ENCODE measurements around the gene TCEAL3.
"Not testable (repeated sequence)": the region's sequence is repeated elsewhere in the genome, so short reads cannot be mapped to it uniquely, and the experiment has no call there.

TCEAL3 gene

GRCh38 chrX:103626855-103627254 is 19.1 kb downstream of the TCEAL3 start:
- DNase-seq (ENCODE audit: low read depth), result no peak

DNA sequence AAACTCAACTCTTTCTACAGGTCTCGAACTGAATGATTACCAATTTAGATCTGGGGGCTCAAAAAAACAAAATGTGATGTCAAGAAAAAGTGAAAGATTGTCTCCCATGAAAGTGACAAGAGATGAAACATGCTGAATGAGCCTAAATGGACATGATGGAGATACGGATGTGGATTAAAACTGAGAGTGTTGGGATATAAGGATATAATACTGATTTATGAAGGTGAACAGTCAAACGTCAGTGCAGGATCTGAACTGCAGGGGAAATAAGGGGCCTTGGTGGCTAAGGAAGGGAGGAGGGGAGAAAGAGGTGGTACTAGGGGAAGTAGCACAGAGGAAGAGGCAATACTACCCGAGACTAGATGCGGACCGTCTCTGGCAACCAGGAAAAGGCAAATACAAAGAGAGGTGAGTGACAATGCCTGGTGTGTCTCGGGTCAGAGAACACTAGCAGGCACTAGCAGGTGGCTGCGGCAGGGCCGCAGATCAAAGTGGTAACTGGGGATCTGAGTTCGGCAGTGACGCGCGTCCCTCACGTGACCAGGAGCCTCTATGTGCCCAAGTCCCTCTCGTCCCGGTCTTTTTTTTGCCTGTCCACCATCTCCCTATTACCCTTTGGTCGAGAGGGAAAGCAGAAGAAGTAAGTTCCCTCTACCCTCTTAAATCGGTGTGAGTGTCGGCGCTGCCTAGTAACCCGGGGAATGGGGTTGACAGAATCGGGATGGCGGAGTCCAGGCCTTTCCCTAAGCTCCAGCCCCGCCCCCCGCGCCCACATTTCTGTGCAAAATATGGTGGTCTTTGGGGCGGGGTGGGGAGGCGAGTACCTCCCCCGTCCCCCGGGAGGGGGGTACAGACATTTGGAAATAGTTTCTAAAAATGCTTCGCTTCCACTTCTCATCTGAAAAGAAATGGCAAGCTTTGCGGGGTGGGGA is 20.9 kb downstream of the TCEAL3 start, which contains the start of gene TCEAL1:
Gene TCEAL1 (plus strand): TSS at position 590 of the 932 bp plus-strand sequence. CDS start 942 bp downstream, outside the sequence.
- DNase-seq (ENCODE audit: low read depth), result peak; percentile 19

DNA sequence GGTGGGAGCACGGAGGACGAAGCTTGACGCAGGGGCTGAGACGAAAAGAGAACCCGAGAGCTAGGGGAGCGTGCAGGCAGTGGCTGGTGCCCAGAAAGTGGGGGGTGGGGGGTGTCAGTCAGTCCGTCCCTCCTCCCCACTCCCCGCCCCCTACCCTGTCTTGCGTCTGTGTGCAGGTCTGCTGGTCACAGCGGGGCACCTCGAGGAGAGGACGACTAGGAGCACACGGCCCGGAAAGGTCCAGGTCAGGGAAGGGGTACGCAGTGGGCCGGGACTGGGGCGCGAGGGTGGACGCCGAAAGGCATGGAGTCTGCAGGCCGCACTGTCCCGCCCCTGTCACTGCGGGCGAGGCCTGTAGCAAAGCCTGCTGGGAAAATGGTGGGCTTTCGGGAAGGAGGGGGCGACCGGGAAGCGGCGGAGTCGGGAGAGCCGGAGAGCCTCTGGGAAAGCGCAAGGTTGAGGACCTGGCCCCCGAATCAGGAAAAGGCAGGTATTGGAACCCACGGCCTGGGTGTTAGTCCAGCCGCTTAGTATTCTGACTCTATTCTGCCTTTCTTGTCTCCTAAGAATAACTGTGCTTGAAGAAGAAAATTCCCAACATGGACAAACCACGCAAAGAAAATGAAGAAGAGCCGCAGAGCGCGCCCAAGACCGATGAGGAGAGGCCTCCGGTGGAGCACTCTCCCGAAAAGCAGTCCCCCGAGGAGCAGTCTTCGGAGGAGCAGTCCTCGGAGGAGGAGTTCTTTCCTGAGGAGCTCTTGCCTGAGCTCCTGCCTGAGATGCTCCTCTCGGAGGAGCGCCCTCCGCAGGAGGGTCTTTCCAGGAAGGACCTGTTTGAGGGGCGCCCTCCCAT is 21.8 kb downstream of the TCEAL3 start:
- peak; percentile 61 for DNase-seq (ENCODE audit: low read depth)

DNA sequence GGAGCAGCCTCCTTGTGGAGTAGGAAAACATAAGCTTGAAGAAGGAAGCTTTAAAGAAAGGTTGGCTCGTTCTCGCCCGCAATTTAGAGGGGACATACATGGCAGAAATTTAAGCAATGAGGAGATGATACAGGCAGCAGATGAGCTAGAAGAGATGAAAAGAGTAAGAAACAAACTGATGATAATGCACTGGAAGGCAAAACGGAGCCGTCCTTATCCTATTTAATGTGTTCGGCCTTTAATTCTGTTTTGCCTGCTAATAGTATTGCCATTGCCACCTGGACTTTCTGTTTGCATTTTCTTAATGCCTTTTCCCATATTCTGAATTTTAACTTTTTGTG is 22.4 kb downstream of the TCEAL3 start:
- no peak for DNase-seq (ENCODE audit: low read depth)

GRCh38 chrX:103631145-103631544 is 23.4 kb downstream of the TCEAL3 start:
- no peak for DNase-seq (ENCODE audit: low read depth)

DNA sequence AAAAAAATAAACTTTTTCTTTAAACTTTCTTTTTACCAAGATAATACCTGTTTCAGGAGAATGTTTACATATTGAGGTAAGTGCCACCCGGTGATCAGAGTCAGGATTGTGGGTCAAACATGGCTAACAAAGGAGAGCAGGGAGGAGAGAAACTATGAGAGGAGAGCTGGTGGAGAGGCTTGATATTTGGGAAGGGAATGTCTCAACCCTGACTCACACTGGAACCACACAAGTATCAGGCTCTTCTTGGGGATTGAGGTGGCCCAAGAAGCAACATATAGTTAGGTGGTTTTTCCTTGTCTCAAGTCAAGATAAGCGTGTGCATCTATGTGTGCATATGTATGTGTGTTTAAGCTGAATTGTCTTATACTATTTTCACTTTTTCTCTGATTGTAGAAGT is 27.7 kb downstream of the TCEAL3 start:
- DNase-seq (ENCODE audit: low read depth), result no peak

DNA sequence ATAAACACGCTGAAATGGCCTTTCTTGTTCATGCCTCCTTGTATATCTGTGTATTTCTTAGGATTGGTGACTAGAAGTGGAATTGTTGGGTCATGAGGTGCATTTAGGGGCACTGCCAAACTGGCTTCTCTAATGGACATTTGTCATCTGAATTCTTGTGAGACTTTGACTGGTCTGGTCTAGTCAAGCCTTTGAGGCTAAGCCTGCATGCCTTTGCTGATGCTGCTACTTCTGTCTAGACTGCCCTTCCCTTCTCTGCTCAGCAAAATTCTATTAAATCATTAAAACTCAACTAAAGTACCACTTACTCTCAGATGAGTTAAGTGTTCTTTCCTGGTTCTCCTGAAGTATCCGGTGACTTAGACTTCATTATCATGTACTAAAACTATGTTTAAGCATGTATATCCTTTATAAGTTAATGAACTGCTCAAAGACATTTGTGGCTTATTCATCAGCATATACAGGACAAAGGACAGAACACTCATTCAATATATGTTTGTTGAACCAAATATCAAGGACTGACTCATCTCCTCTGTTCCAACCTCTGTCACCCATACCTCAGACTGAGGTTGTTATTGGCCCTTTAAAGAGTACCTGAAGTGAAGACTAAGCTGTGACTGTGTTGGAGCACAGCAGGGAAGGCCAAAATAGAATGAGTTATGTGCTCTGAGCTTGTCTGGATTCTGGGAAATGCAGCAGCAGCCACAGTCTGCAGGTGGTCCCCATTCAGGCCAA is 30.0 kb downstream of the TCEAL3 start:
- no peak for DNase-seq (ENCODE audit: low read depth)

- DNase-seq (ENCODE audit: low read depth), result not testable (repeated sequence)
Measured at GRCh38 chrX:103638479-103639346, 30.9 kb downstream of the TCEAL3 start.

DNA sequence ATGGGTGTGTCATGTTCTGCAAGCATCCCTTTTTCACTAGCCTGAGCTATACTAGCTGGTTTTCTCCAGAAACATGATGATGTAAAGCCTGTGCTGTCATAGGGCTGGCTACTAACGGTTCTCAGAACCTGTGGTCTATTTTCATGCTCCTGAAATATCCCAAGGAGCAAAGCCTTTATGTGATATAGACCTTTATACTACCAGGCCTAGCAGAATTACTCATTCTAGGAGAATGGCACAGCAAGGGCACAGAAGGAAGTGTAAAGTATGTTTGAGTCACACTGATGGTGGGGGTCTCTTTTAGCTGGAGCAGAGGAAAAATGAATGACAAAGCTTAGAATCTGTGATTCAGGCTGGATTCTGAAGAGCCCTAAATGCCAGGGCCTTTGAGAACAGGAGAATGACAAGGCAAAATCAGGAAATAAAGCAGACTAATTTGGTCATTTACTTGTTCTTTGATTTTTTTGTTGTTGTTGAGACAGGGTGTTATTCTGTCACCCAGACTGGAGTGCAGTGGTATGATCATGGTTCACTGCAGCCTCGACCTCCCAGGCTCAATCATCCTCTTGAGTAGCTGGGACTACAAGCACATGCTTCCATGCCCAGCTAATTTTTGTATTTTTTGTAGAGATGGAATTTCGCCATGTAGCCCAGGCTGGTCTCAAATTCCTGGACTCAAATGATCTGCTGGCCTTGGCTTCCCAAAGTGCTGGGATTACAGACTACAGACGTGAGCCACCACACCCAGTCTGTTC is 32.8 kb downstream of the TCEAL3 start:
- DNase-seq (ENCODE audit: low read depth), result peak; percentile 3

DNA sequence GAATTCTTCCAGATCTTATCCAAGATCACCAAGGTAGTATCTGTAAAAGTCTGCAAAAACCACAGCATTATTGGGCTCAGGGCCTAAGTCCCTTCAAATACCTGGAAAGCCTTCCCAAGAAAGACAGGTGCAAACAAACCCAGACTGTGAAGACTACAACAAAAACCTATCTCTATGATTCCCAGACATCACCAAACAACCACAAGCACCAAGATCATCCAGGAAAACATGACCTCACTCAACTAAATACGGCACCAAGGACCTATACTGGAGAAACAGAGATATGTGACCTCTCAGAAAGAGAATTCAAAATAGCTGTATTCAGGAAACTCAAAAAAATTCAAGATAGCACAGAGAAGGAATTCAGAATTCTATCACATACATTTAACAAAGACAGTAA is 36.4 kb downstream of the TCEAL3 start:
- no peak for DNase-seq (ENCODE audit: low read depth)

GRCh38 chrX:103647630-103648029 is 39.9 kb downstream of the TCEAL3 start:
- DNase-seq (ENCODE audit: low read depth), result no peak

DNA sequence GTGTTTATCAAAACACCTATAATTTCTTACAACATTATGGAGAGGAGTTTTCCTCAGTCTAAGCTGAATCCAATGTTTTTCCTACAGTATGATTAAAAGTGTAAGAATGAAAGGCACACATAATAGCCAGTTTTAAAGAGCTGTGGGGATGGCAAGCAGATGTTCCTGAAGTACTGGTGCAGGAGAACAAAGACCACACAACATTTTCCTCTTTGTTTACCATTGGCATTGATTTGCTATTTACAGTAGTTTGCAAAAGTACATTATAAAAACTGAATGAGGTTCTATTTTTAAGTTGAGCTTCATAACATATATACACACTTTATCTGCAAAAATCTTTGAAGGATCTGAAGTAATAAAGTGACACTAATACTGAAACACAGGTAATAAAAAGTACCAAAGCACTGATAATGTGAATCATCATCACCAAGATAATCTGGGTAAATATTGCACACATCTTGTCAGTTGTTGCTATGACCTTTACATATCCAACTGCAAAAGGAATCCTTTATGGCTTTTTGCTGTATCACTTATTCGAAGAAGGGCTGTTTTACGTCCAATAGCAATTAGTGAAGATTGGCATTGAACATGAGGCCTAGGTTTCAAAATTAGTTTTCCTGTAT is 43.5 kb downstream of the TCEAL3 start:
- DNase-seq (ENCODE audit: low read depth), result no peak

GRCh38 chrX:103655230-103656000 is 47.7 kb downstream of the TCEAL3 start:
- not testable (repeated sequence) for DNase-seq (ENCODE audit: low read depth)

DNA sequence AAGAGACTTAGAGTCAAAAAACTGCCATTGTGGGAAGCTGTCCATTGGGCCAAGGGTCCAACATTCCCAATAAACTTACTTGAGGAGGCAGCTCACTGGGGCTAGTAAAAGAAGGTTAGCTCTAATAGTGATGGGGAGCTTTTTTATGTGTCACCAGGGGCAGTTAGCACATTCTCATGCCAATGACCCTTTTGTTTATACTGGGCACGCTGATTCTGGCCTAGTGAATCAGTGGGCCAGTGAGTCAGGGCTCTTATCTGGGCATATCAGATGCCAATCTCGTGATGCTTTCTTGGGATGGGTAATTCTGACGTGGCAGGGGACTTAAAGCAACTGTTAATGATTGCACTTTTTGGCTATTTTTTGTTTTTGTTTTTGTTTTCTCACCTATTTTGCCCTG is 48.9 kb downstream of the TCEAL3 start:
- peak; percentile 30 for DNase-seq (ENCODE audit: low read depth)

GRCh38 chrX:103657066-103657465 is 49.3 kb downstream of the TCEAL3 start:
- DNase-seq (ENCODE audit: low read depth), result not testable (repeated sequence)

DNA sequence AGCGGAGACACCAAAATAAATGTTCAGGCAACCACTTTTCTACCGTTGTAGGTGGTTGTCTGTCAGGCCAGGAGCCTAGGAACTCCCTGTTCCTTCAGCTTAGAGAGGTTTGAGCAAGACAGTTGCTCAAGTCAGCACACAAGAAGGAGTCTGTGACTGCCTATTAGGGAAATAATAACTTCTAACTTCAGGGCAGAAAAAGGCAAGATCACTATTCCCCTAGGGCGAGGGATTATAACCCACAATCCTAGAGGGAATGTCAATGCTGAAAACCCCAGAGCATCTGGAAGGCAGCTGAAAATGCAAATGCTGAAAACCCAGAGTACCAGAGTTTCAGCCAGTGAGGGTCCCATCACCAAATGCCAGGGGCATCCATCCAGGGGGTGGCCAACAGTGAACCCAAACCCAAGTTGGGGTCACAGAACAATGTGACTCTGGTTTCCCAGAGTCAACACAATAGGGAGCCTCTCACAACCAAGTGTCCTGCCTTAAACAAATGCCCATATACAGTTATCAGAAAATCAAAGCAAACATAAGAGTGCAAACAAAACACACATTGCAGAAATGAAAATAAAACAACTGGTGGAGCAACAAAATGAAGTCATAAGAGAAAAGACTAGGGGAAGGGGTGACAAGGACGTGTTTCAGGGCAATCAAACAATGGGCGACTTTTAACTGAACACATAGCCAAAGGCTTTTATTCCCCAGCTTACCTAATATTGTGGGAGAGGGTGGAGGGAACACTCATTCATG is 51.1 kb downstream of the TCEAL3 start:
- DNase-seq (ENCODE audit: low read depth), result no peak

DNA sequence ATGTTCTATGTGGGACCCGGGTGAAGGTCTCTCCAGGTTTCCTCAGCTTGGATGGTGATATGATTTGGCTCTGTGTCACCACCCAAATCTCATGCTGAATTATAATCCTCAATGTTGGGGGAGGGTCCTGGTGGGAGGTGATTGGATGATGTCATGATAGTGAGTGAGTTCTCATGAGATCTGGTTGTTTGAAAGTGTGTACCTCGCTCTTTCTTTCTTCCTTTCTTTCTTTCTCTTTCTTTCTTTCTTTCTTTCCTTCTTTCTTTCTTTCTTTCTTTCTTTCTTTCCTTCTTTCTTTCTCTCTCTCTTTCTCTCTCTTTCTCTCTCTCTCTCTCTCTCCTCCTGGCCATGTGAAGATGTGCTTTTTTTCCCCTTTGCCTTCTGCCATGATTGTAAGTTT is 51.7 kb downstream of the TCEAL3 start:
- not testable (repeated sequence) for DNase-seq (ENCODE audit: low read depth)
